GM12892 (cell line): Measurements from ENCODE around the gene HUNK.

Source experiments
- POLR2A ChIP-seq: IDR thresholded peaks from 2 replicates; pipeline ENCODE4 v1.6.1; 2011; ENCODE audit warnings: low read depth, low read length, control low read depth
- POLR2AphosphoS5 ChIP-seq: IDR thresholded peaks from 2 replicates; pipeline ENCODE4 v1.6.1; 2011; ENCODE audit warnings: low read depth, low read length, control low read depth
- TAF1 ChIP-seq: IDR thresholded peaks from 2 replicates; pipeline ENCODE4 v1.6.1; 2011; ENCODE audit warnings: low read depth, mild to moderate bottlenecking, control low read depth, low read length, borderline replicate concordance

- TF ChIP-seq POLR2AphosphoS5 (no peak), POLR2A (no peak), TAF1 (no peak)
Observed at GRCh38 chr21:32048353-32048752, 175.5 kb downstream of the HUNK start.
